ENCODE data around the gene GRM8. TPM values are rescaled to one million over a fixed set of nuclear protein-coding genes. Genes with fewer than 3 reads are reported as not detected.

The GRM8 gene
- total RNA-seq, 1 donor from 2014 or later = 1.8 TPM

- DNase-seq (ENCODE audit: low spot score) (no peak), ATAC-seq (no peak)
- intact Hi-C loops (cut with DNase I) = loop anchor here (5.0 kb wide), 1 partner anchor 132 kb away; no protein-coding TSS in a partner anchor
These were observed 12.9 kb downstream of the GRM8 start for GRCh38 chr7:127239814-127240213.

GRCh38 chr7:127233630-127234029 lies 19.1 kb downstream of the GRM8 start:
- intact Hi-C loops (cut with DNase I) = no loop called here
- DNase-seq (ENCODE audit: low spot score) = no peak
- no peak for ATAC-seq

- intact Hi-C loops (cut with DNase I) = no loop called here
- ATAC-seq (no peak), DNase-seq (ENCODE audit: low spot score) (no peak)
These were observed 21.3 kb downstream of the GRM8 start for GRCh38 chr7:127231415-127231814.

GRCh38 chr7:127230192-127230925 lies 22.4 kb downstream of the GRM8 start:
- DNase-seq (ENCODE audit: low spot score) = no peak
- intact Hi-C loops (cut with DNase I) = no loop called here
- no peak for ATAC-seq

- intact Hi-C loops (cut with DNase I) = no loop called here
- no peak for ATAC-seq
- DNase-seq (ENCODE audit: low spot score) = no peak
These were observed 25.9 kb downstream of the GRM8 start for GRCh38 chr7:127226685-127227374.

GRCh38 chr7:127221731-127222130 lies 31.0 kb downstream of the GRM8 start:
- intact Hi-C loops (cut with DNase I) = no loop called here
- no peak for ATAC-seq
- DNase-seq (ENCODE audit: low spot score) = no peak

- ATAC-seq (no peak), DNase-seq (ENCODE audit: low spot score) (no peak)
- intact Hi-C loops (cut with DNase I) = no loop called here
These were observed 37.6 kb downstream of the GRM8 start for GRCh38 chr7:127214956-127215718.

GRCh38 chr7:127209886-127210285 lies 42.9 kb downstream of the GRM8 start:
- DNase-seq (ENCODE audit: low spot score) (no peak), ATAC-seq (no peak)
- intact Hi-C loops (cut with DNase I) = no loop called here

- no peak for DNase-seq (ENCODE audit: low spot score)
- no peak for ATAC-seq
- intact Hi-C loops (cut with DNase I) = no loop called here
These were observed 43.9 kb downstream of the GRM8 start for GRCh38 chr7:127208860-127209259.

GRCh38 chr7:127208351-127208750 lies 44.4 kb downstream of the GRM8 start:
- DNase-seq (ENCODE audit: low spot score) = no peak
- intact Hi-C loops (cut with DNase I) = no loop called here
- no peak for ATAC-seq

- intact Hi-C loops (cut with DNase I) = no loop called here
- ATAC-seq = no peak
- no peak for DNase-seq (ENCODE audit: low spot score)
These were observed 44.9 kb downstream of the GRM8 start for GRCh38 chr7:127207806-127208205.

GRCh38 chr7:127207230-127207629 lies 45.5 kb downstream of the GRM8 start:
- intact Hi-C loops (cut with DNase I) = no loop called here
- ATAC-seq = no peak
- no peak for DNase-seq (ENCODE audit: low spot score)

GRCh38 chr7:127194571-127194970 lies 58.2 kb downstream of the GRM8 start:
- intact Hi-C loops (cut with DNase I) = no loop called here
- DNase-seq (ENCODE audit: low spot score) (no peak), ATAC-seq (no peak)

- no peak for ATAC-seq
- intact Hi-C loops (cut with DNase I) = no loop called here
These were observed 62.9 kb downstream of the GRM8 start for GRCh38 chr7:127189886-127190285.

GRCh38 chr7:127189074-127189473 lies 63.7 kb downstream of the GRM8 start:
- no peak for ATAC-seq
- intact Hi-C loops (cut with DNase I) = no loop called here
- DNase-seq (ENCODE audit: low spot score) = no peak

More at GRCh38 chr7:127189886-127190285, 62.9 kb downstream of the GRM8 start:
- DNase-seq (ENCODE audit: low spot score) = no peak

- intact Hi-C loops (cut with DNase I) = no loop called here
These were observed 65.0 kb downstream of the GRM8 start for GRCh38 chr7:127187740-127188139.

GRCh38 chr7:127186686-127187085 lies 66.1 kb downstream of the GRM8 start:
- intact Hi-C loops (cut with DNase I) = no loop called here
- ATAC-seq (no peak), DNase-seq (ENCODE audit: low spot score) (no peak)

More at GRCh38 chr7:127187740-127188139, 65.0 kb downstream of the GRM8 start:
- no peak for ATAC-seq
- no peak for DNase-seq (ENCODE audit: low spot score)

- no peak for DNase-seq (ENCODE audit: low spot score)
- no peak for ATAC-seq
- intact Hi-C loops (cut with DNase I) = no loop called here
These were observed 75.6 kb downstream of the GRM8 start for GRCh38 chr7:127177156-127177555.

- intact Hi-C loops (cut with DNase I) = no loop called here
- ATAC-seq (no peak), DNase-seq (ENCODE audit: low spot score) (no peak)
These were observed 90.4 kb downstream of the GRM8 start for GRCh38 chr7:127162366-127162765.

GRCh38 chr7:127158659-127159058 lies 94.1 kb downstream of the GRM8 start:
- intact Hi-C loops (cut with DNase I) = no loop called here
- DNase-seq (ENCODE audit: low spot score) (no peak), ATAC-seq (no peak)

Measured in sciatic nerve (tissue), 2 donors.